IMR-90 (cell line): ENCODE results near the gene BRMS1. TPM values are rescaled to one million over a fixed set of nuclear protein-coding genes. Genes with fewer than 3 reads are reported as not detected.
A peak's percentile ranks its signal among the peaks of the same experiment; 100 is the strongest.

Experiments
- ATAC-seq: fragments of 200-7000 bp; cut with Tn5 transposase; 2 replicates; pipeline ENCODE4 v1.9.1; 2020; ENCODE audit warnings: low read depth, mild to moderate bottlenecking, moderate library complexity
- BruUV-seq: library from RNA; stranded (reverse); fragments of 400-500 nt; replicated peaks from 2 replicates; lab custom pipeline; 2021; lab: Mats Ljungman, UMichigan
- CTCF ChIA-PET: fragments of 300-600 bp; formaldehyde crosslinking; extraction: SDS; loops from one replicate; lab custom pipeline; 2021; ENCODE audit warnings: antibody characterized with exemption; lab: Yijun Ruan, JAX
- POLR2A ChIA-PET: fragments of 300-600 bp; sonication (Branson Sonifier 250); formaldehyde crosslinking; loops from one replicate; lab custom pipeline; 2022; ENCODE audit warnings: antibody characterized with exemption; ENCODE audit not compliant: unreplicated experiment; lab: Charles Lee
- DNase-seq: peaks from one replicate; pipeline ENCODE4 v3.0.0; 2013
- H2AFZ ChIP-seq: replicated peaks from 2 replicates; pipeline ENCODE3; 2013; ENCODE audit warnings: low read length, mild to moderate bottlenecking; ENCODE audit not compliant: poor library complexity
- H2AK5ac ChIP-seq: 2 replicates; pipeline ENCODE4 v1.6.1; 2013; ENCODE audit warnings: low read depth, low read length, inconsistent platforms
- H2AK9ac ChIP-seq: replicated peaks from 2 replicates; pipeline ENCODE3; 2013; ENCODE audit warnings: mild to moderate bottlenecking, low read depth, low read length, moderate library complexity; ENCODE audit not compliant: poor library complexity
- H2BK120ac ChIP-seq: 2 replicates; pipeline ENCODE4 v1.6.1; 2013; ENCODE audit warnings: low read depth, low read length, inconsistent platforms
- H2BK15ac ChIP-seq: 3 replicates; pipeline ENCODE4 v1.6.1; 2013; ENCODE audit warnings: low read depth, low read length, inconsistent platforms
- H2BK20ac ChIP-seq: 2 replicates; pipeline ENCODE4 v1.6.1; 2013; ENCODE audit warnings: low read depth, mild to moderate bottlenecking, inconsistent platforms, low read length, moderate library complexity
- H2BK5ac ChIP-seq: 2 replicates; pipeline ENCODE4 v1.6.1; 2013; ENCODE audit warnings: mild to moderate bottlenecking, low read depth, low read length, inconsistent platforms; ENCODE audit not compliant: poor library complexity, severe bottlenecking
- H3K14ac ChIP-seq: replicated peaks from 2 replicates; pipeline ENCODE4 v1.6.1; 2013; ENCODE audit warnings: low read depth, low read length, inconsistent platforms
- H3K18ac ChIP-seq: 2 replicates; pipeline ENCODE4 v1.6.1; 2013; ENCODE audit warnings: low read depth, low read length, control low read depth
- H3K23ac ChIP-seq: 2 replicates; pipeline ENCODE4 v1.6.1; 2013; ENCODE audit warnings: low read depth, low read length, inconsistent platforms
- H3K27ac ChIP-seq: 2 replicates; pipeline ENCODE4 v1.5.1; 2013; ENCODE audit warnings: mild to moderate bottlenecking, control low read depth, low read length; ENCODE audit not compliant: insufficient read depth
- H3K27me3 ChIP-seq: 2 replicates; pipeline ENCODE4 v1.6.1; 2013; ENCODE audit warnings: low read length; ENCODE audit not compliant: control insufficient read depth, insufficient read depth
- H3K36me3 ChIP-seq: 2 replicates; pipeline ENCODE4 v1.6.1; 2013; ENCODE audit warnings: low read length, mixed read lengths; ENCODE audit not compliant: control insufficient read depth, insufficient read depth
- H3K4ac ChIP-seq: 2 replicates; pipeline ENCODE4 v1.6.1; 2013; ENCODE audit warnings: low read depth, low read length, inconsistent platforms
- H3K4me1 ChIP-seq: 2 replicates; pipeline ENCODE4 v1.6.1; 2013; ENCODE audit warnings: low read length, mixed read lengths; ENCODE audit not compliant: control insufficient read depth, insufficient read depth
- H3K4me2 ChIP-seq: 2 replicates; pipeline ENCODE4 v1.6.1; 2013; ENCODE audit warnings: low read depth, mild to moderate bottlenecking, control low read depth, low read length, moderate library complexity
- H3K4me3 ChIP-seq: 2 replicates; pipeline ENCODE4 v1.5.1; 2013; ENCODE audit warnings: low read depth, mild to moderate bottlenecking, control low read depth, low read length, moderate library complexity; ENCODE audit not compliant: insufficient read depth
- H3K56ac ChIP-seq: 2 replicates; pipeline ENCODE4 v1.6.1; 2013; ENCODE audit warnings: low read length, inconsistent platforms; ENCODE audit not compliant: insufficient read depth; ENCODE audit errors: extremely low read depth
- H3K79me1 ChIP-seq, 2 experiments: 2 replicates each; pipeline ENCODE4 v1.6.1; 2013; ENCODE audit warnings: low read length in 2 of 2, inconsistent platforms in 1 of 2, low read depth in 1 of 2
- H3K9ac ChIP-seq: 2 replicates; pipeline ENCODE4 v1.6.1; 2013; ENCODE audit warnings: low read depth, low read length, control low read depth
- H3K9me1 ChIP-seq: 2 replicates; pipeline ENCODE4 v1.6.1; 2013; ENCODE audit warnings: low read length, inconsistent platforms; ENCODE audit not compliant: insufficient read depth
- H3K9me3 ChIP-seq: 2 replicates; pipeline ENCODE4 v1.6.1; 2013; ENCODE audit warnings: low read length; ENCODE audit not compliant: control insufficient read depth, insufficient read depth
- H4K20me1 ChIP-seq: 2 replicates; pipeline ENCODE4 v1.6.1; 2013; ENCODE audit warnings: low read length, inconsistent platforms; ENCODE audit not compliant: insufficient read depth
- H4K5ac ChIP-seq: 2 replicates; pipeline ENCODE4 v1.6.1; 2013; ENCODE audit warnings: mild to moderate bottlenecking, low read depth, low read length, control low read depth
- H4K8ac ChIP-seq, 2 experiments: 2 replicates each; pipeline ENCODE4 v1.6.1; 2013; ENCODE audit warnings: low read depth in 2 of 2, low read length in 2 of 2, control low read depth in 1 of 2, inconsistent platforms in 1 of 2
- H4K91ac ChIP-seq: 2 replicates; pipeline ENCODE4 v1.6.1; 2013; ENCODE audit warnings: low read depth, low read length, inconsistent platforms; ENCODE audit not compliant: insufficient read depth
- MAFK ChIP-seq: IDR thresholded peaks from 2 replicates; pipeline ENCODE4 v1.6.1; 2012; ENCODE audit warnings: low read depth, low read length, improper control_type of control experiment
- SMC3 ChIP-seq: fragments of 150-350 bp; IDR thresholded peaks from 2 replicates; pipeline ENCODE4 v1.6.1; 2016; ENCODE audit warnings: low read depth, mild to moderate bottlenecking, antibody characterized with exemption, low read length, moderate library complexity
- WGBS, 2 experiments: methylation state at CpG; one replicate each; pipeline versions ENCODE4 v1.1.5 to v1.1.7; 2013; ENCODE audit warnings: missing lambda C conversion rate in 2 of 2; ENCODE audit not compliant: insufficient read length in 1 of 2; ENCODE audit errors: extremely low coverage in 2 of 2; 5-methylcytosine and 5-hydroxymethylcytosine counted together
- dilution Hi-C: fragments of 300-500 bp; cut with HindIII; formaldehyde crosslinking; loops from one replicate; pipeline ENCODE4 v1.14.3; 2018; ENCODE audit warnings: low sequenced_read_pairs; ENCODE audit not compliant: unreplicated experiment
- in situ Hi-C: fragments of 300-500 bp; cut with MboI; formaldehyde crosslinking; loops from 3 replicates; pipeline ENCODE4 v1.14.3; 2019; ENCODE audit warnings: low sequenced_read_pairs, inconsistent platforms, mixed read lengths
- intact Hi-C: fragments of 100-400 bp; cut with micrococcal nuclease; formaldehyde crosslinking; loops from 2 replicates; pipeline ENCODE4 v1.10.0; 2022
- polyA plus RNA-seq, 3 experiments: library from polyadenylated mRNA; depleted of rRNA; stranded (reverse); fragments of >200 nt; gene quantifications; 2 replicates each; pipeline ENCODE4 v1.2.3, GENCODE V29; 2012; ENCODE audit warnings: low replicate concordance in 1 of 3
- total RNA-seq: library from RNA; depleted of rRNA; stranded (reverse); fragments of >200 nt; gene quantifications from 2 replicates; pipeline ENCODE4 v1.2.3, GENCODE V29; 2012

BRMS1 gene
- total and polyA plus RNA-seq, 2 of the 4 experiments (the other 2 are of a cell fraction) = 48.3 to 57.9 TPM

GRCh38 chr11:66343176-66343575 is 1.7 kb downstream of the BRMS1 start:
- DNase-seq (peak; percentile 48), ATAC-seq (no peak)
- H3K79me1 ChIP-seq = peaks cover 28 to 69% of the 10 kb centered on the region in 2 experiments
- H2BK5ac ChIP-seq = no peak overlapping the region
- CTCF ChIA-PET = no interaction called here
- H3K56ac ChIP-seq = no peak overlapping the region
- H3K9me1 ChIP-seq = peaks cover 9% of the 10 kb centered on the region; the same call in 1 of the 2 replicates
- H4K8ac ChIP-seq = no peak overlapping the region
- BruUV-seq = no TSS peak
- 0 out of 2 replicates have a peak overlapping the region, but pooled peaks have one; percentile 0 for H2AK5ac ChIP-seq
- dilution Hi-C loops (no loop called here), in situ Hi-C loops (no loop called here), intact Hi-C loops (no loop called here)
- H3K23ac ChIP-seq = no peak overlapping the region
- no peak overlapping the region for H2BK20ac ChIP-seq
- POLR2A ChIA-PET = no interaction called here
- peaks cover 15% of the 10 kb centered on the region for H4K20me1 ChIP-seq
- H2BK120ac ChIP-seq = 0 out of 2 replicates have a peak overlapping the region, but pooled peaks have one; percentile 2
- H3K4me1 ChIP-seq = peaks cover 12% of the 10 kb centered on the region
- H3K9ac ChIP-seq = no peak overlapping the region
- 90% methylated on average over 2 of the region's 8 CpGs; no CpG with 5 or more reads in 1 of the 2 experiments for WGBS, 2 experiments
- no peak overlapping the region for H4K91ac ChIP-seq
- peaks cover 24% of the 10 kb centered on the region for H3K36me3 ChIP-seq
- no peak overlapping the region for H2BK15ac ChIP-seq
- H4K5ac ChIP-seq = no peak overlapping the region
- TF ChIP-seq SMC3 (no peak), MAFK (peak; percentile 47; the same call in 1 of the 2 replicates)
- no peak overlapping the region for H2AFZ ChIP-seq
- no peaks in the 10 kb centered on the region for H3K27me3 ChIP-seq
- no peak overlapping the region for H2AK9ac ChIP-seq
- H3K9me3 ChIP-seq = no peaks in the 10 kb centered on the region
- H3K4me2 ChIP-seq = peak overlapping the region; percentile 7; the same call in 1 of the 2 replicates
- no peak overlapping the region for H3K27ac ChIP-seq
- no peak overlapping the region for H3K4ac ChIP-seq
- no peak overlapping the region for H3K4me3 ChIP-seq
- no peak overlapping the region for H3K18ac ChIP-seq
- no peak overlapping the region for H3K14ac ChIP-seq
